GM21786 (cell line): Measurements from ENCODE around the gene PTPRN2.

Experiments
- ATAC-seq: cut with Tn5 transposase; IDR thresholded peaks from one replicate; pipeline ENCODE4 v1.9.1; 2021; ENCODE audit not compliant: unreplicated experiment

PTPRN2 gene

DNA sequence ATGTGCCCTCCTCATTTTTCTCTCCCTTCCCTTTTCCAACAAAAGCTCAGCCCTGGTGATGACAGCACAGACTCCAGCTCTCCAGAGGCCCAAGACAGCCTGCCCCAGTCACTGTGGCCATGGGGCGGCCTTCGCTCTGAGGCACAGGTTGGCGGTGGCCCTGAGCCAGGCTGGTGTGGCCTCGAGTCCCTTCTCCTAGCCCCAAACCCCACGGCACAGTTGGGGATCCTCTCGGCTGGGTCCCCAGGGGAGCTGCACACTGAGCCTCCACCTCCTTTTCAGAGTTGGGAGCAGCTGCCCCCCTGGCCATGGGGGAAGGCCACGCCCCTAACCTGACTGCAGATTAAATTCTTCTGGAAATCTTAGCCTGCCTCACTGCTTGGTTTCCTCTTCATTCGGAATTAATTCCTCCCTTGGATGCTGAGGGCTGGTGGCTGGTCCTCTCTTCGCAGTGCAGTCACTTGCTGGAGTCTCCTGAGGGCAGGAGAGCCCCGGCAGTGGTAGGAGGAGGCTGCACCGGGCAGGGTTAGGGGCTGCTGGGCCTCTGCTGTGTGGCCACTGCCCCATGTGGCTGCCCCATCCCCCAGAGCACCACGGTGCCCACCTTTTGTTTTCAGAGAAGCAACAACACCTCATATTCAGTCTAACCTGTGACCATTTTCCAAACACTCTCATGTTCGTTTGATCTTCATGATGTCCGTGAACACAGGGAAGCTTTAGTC lies 824.2 kb downstream of the PTPRN2 start:
- ATAC-seq = no peak

DNA sequence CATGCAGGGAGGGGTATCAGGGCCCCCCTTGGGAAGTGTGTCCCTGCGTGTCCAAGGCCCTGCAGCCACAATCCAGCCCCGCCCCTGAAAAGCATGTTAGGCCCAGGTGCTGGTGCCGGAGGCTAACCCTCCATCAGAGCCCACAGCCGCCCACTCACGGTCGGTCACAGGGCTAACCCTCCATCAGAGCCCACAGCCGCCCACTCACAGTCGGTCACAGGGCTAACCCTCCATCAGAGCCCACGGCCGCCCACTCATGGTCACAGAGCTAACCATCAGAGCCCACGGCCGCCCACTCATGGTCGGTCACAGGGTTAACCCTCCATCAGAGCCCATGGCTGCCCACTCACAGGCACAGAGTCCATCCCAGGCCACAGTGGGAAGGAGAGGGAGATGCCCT lies 824.8 kb downstream of the PTPRN2 start:
- ATAC-seq = no peak

DNA sequence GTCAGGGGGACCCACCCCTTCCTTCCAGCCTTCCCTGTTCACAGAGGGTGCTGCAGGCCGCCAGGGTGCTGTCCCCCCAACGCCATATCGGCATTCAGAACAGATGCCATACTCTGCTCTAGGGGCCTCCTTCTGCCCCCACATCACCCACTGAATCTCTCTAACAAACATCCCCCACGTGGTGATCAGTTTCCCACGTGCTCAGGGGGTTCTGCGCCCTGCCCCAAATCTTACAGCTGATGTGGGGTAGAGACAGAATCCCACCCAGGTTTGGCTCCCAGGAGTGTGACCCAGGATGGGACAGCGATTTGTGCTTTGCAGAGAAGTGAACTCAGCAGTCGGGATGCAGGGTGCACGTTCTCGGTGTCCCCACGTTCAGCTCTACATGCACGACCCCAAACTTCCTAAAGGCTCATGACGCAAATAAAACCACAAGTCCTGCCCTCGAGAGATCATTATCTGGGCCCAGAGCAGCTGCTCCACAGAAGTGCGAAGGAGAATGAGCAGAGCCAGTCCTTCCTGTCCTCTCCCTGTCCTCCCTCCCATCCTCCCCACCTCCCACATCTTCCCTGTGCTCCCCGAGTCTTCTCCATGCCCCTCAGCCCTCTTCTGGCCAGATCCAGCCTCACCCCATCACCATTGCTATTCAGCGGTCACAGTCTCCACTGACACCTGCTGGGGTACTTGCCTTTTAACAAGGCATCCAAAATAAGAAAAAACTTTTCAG lies 827.5 kb downstream of the PTPRN2 start:
- no peak for ATAC-seq

DNA sequence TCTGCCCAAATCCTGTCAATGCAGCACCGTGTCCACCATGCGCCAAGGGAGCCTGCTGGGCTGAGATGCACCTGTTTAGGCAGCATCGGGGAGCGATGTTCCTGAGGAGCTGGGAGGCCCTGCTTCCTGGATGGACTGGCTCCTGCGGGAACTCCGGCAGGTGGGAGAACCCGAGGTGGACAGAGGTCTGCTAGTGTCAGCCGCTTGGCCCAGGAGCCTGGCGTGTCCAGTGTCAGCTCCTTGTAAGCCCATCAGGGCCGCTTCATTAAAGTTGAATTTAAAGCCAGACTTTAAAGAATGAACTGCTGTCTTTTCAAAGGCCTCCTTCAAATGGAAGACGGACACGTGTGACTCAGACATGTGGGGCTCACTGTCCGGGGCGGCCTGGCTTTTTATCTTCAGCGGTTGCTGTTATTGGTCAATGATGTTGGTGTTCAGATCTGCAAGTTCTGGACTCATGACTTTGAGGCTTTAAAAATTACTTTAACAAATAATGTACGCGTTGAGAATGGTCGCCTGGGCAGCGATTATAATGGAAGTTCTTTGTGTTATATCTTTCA lies 828.3 kb downstream of the PTPRN2 start:
- no peak for ATAC-seq

DNA sequence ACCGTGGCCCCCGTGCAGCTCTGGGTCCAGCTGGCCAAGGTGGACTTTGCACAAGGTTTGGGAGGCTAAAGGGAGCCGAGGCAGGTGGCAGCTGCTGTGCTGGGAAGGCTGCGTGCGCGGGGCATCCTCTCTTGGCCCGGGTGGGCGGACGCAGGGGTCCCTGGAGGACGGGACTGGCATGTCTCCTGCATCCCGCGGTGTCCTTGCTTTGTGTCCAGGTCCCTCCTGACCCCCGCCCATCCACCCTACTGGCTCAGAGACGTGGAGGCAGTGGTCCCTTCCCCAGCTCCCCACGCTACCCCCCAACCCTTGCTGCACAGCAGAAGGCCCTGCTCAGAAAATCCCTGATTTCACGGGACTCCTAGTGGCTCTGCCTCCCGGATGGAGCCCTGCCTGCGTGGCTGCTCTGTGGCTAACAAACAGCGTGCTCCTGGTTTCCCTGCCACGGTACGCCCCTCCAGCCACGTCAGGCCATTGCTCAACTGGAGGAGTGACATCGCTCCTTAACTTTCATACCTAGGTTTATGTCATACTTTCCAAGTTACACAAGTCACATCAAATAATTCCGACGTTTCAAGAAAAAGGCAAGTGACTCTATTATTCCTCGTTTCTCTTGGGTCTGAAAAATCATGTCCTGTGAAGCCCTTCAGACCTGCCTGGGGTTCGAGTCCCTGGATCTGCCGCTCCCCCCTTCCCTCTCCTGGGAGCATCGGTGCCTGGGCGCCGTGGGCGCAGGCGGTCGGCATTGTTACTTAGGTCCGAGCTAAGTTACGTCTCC lies 829.0 kb downstream of the PTPRN2 start:
- no peak for ATAC-seq

DNA sequence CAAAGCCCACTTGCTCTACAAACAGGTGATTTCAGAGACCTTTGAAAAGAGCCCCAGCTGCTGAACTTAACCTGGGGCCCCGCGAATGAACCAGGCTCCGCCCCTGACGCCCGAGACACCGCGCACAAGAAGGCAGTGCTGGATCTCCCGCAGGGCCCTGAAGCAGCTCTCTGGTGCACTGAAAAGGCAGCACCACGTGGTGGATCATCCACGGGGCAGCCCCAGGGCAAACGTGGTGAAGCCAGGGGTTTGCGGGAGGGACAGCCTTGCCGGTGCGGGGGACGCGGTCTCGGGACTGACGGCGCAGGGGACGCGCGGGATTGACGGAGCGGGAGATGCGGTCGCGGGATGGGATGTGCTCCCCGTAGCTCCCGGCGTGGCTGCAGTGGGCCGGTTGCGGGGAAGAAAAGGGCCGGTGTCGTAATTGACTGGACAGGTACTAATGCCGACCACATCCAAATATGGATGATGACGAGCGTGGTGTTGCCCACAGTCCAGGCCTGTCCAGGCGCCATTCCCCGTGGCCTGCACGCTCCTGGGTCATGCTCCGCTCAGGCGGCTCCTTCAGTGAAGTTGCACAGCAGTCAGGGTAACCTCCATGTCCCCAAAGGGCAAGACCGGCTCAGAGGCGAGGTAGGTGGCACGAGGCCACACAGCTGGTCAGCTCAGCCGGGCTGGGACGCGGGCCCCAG lies 829.7 kb downstream of the PTPRN2 start:
- no peak for ATAC-seq

DNA sequence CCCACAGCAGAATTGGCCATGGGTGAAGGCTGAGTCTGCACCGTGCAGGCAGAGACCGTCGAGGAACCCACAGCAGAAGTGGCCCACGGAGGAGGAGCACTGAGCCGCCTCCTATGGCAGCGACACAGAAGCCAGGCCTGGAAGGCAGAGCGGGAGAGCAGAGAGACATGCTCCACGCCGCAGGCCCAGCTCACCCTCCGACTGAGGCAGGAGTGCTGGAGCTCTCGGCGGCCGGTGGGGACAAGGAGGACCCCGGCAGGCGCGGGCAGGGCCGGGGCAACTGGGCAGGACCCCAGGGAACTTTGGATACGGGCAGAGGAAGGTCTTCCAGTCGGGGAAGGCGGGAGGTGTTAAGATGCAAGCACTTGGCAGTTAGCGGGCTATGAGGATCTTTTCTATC lies 830.4 kb downstream of the PTPRN2 start:
- ATAC-seq = no peak

DNA sequence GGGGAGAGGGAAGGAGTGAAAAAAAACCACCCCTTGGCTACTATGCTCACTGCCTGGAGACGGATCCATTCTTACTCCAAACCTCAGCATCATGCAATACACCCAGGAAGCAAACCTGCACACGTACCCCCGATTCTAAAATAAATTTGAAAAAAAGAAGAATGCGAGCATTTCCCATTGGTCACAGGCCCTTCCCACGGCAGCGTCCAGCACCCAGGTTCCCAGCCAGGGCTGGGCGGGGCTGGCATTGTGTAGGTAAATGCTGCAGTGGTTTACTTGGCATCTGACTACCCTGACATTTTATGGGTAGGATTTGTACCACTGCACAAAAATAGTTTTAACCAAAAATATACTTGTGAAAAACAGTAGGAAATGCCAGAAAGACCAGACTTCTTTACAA lies 831.9 kb downstream of the PTPRN2 start:
- ATAC-seq = no peak

DNA sequence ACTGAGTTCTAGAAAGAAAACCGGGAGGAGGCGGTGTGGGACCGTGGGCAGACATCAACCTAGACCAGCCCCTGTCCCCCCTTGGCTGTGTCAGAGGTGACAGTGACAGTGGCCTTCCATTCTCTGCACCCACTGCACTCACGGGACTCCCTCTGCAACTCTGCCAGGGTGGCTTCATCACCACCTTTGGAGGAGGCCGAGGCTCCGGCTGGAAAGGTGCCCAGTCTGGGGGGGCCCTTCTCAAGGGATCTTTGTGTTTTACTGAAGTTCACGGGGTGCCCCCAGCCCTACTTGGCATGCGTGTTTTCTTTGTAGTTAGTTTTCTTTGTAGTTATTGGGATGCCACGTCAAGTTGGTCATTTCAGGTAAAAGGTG lies 833.2 kb downstream of the PTPRN2 start:
- no peak for ATAC-seq

DNA sequence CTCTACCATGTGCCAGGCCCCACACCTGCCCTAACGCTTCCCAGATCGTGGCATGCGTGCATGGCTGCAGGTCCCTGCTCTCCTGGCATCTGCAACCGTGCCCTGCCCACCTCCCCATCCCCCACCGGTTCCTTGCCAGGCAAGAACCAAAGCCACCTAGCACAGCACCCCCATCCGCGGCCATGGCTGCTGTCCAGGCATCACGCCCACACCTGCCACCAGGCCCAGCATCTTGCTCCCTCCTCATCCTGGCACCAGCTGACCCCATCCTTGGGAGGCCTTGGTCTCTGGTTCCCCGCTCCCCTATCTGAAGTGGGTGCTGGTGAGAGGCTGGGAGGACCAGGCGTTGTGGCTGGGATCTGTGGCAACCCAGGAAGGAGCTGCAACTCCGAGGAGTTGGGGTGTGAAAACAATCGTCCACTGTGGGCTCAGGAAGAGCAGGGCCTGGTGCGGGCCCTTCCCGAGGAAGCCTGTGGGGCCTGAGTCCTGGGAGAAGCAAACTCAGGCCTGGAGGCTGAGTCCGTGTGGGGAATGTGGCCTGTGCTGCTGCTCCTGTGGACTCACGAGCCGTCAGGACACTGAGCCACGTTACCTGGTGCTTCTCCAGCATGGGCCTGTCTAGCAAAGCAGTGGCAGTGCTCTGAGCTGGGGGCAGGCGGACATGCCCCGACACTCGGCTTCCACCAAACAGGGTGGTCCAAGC lies 833.8 kb downstream of the PTPRN2 start:
- ATAC-seq = no peak

DNA sequence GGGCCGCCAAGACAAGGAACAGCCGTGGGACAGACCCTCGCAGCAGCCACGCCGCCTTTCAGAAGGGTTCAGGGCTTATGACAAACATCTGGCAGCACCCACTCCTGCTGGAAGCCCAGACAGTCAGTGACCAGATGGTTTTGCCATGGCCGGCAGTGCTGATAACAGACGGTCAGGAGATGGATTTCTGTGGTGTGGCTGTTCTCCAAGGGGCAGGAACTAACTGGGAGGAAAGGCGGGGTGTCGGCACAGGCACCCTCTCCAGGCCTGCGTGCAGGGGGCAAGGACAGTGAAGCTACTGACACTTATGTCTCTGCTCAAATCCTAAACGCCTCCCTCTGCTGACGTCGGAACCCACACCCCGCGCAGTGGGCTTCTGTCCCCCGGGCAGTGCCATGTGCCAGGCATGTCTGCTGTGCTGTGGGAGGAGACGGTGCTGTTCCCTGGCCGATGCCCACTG lies 834.8 kb downstream of the PTPRN2 start:
- ATAC-seq = no peak

DNA sequence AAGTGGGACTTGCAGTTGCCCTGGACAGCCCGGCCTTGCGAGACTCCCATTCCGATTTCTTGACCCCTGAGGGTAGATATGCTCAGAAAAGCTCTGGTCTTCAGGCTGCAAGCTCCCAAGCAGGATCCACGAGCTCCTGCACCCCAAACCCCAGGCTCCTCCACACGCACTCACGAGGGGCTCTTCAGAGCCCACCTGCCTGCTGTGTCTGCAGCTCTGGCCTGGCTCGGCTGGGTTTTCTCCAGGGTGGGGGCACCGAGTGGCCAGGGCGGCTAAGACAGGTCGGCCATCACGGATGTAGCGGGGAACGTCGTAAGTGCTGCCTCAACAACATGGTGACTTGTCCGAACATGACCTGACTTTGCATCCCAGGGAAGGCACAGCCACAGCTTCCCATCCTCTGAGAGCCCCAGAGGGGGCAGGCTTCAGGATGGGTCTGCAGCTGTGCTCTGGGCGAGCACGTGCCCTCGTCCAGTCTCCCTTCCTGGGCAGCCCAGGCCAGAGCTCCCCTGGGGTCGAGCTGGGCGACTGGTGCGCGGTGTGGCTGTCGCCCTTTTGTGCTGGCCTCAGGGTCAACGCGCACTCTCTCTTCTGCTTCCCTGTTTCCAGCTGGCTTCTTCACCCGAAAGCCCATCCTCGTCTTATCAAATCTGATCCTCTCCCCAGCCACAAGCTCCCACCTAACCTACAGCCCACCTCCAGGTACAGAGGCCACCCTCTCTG lies 835.5 kb downstream of the PTPRN2 start:
- no peak for ATAC-seq

DNA sequence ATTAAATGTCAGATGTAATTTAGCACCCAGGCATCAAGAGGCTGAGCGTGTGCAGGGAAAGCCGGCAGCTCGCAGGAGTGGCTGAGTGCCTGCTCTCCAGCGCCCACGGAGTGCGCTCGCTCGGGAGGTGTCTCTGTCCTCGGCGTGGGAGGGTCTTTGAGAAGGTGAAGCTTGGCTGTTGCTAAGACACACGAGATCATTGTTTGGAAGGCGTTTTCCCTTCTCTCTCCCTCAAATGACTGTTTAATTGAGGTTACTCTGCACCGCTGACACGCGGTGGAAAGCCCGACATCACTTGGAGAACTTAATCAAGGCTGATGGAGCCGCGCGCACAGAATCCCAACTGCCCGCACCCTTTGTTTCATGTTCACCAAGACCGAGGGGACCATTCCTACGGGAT lies 836.2 kb downstream of the PTPRN2 start:
- no peak for ATAC-seq

DNA sequence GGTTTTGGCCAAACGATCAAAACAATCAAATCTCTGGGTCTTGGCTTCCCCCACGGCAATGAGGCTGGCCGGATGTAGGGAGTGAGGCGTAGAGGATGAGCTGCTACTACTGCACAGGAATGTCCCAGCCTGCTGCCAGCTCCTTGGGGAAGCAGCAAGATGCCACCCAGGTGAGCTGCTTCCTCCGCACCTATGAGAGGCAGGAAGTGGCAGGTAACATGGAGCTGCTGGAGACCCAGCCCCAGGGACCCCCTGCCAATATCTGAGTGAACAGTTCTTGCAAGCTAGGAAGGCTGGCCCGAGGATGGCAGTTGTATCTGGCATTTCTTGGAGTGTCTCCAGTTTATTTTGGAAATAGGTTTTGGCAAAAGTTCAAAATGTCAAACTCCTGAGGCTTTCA lies 837.3 kb downstream of the PTPRN2 start:
- ATAC-seq = no peak

DNA sequence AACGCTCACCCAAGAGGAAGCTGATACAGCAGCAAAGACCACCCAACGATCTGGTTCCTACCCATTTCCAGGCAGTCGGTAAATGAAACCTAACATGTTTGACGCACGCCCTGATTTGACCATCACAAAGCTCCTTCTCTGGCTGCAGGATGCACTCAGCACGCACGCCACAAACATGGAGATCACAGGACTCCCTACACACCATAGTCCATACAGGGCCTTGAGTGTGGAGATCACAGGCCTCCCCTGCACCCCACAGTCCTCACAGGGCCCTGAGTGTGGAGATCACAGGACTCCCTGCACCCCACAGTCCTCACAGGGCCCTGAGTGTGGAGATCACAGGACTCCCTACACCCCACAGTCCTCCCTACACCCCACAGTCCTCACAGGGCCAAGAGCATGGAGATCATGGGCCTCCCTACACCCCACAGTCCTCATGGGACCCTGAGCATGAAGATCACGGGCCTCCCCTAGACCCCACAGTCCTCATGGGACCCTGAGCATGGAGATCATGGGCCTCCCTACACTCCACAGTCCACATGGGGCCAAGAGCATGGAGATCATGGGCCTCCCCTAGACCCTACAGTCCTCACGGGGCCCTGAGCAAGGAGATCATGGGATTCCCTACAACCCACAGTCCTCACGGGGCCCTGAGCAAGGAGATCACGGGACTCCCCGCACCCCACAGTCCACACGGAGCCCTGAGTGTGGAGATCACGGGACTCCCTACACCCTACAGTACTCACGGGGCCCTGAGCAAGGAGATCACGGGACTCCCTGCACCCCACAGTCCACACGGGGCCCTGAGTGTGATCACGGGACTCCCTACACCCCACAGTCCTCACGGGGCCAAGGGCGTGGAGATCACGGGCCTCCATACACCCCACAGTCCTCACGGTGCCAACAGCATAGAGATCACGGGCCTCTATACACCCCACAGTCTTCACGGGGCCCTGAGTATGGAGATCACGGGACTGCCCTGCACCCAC lies 841.6 kb downstream of the PTPRN2 start:
- ATAC-seq = no peak

DNA sequence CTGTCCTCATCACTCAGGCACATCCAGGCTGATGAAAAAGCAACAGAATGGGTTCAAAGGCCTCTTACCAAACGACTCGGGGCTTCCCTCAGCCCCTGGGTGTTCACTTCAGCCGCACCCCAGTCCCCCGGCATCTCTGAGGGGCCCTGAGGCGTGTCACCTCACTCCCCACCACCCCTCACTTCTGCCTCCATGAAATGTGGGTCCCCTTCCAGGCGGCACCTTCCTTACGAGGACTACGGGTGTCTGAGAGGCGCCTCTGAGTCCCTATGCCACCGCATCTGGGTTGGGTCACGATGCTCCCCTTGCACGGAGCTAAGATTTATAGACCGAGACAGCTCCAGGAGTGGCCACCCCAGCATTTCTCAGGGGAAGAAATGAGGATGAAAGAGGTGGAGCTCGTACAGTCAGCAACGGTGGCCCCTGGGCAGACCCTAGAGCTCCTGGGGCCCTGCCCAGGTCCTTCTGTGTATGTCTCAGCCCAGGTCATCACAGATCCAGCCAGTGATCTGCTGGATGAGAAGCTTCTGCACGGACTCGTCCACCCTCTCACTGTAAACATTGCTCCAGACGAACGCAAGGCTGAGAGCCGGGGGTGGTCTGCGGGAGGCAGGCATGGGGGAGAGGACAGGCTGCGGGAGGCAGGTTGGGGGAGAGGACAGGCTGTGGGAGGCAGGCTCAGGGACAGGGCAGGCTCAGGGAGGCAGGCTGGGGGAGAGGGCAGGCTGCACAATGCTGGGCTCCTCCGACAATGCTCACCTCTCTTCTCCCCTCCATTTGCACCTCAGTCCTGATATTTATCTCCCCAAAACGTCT lies 842.6 kb downstream of the PTPRN2 start:
- ATAC-seq = no peak

DNA sequence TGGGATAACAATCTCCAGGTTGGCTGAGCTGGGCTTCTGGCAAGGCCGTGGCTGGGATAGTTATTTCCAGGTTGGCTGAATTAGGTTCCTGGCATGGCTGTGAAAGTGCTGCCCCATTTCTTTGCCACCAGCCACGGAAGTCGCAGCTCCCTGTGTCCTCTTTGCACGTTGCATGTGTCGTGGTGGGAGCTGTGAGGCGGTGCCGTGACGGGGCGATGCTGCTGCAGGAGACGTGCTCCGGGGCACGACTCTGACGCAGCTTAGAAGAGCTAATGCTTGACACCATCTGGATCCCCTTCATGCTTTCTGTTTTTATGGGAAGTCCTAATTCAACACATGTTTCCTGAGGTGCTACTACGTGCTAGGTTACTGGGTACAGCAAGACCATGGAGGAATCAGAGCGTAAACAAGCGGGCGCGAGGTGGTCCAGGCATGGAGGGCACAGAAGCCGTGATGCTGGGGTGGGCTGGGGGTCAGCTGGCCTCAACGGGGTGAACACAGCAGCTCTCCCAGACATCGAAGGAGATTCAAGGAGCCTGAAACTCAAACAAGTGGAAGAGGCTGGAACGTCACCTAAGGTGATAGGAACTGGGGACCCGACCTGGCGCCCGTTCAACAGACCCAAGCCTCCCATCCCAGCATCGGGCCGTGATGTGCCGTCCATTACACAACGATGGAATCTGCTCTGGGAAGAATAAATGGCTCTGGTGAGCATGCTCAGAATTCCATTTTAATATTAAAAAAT lies 843.7 kb downstream of the PTPRN2 start:
- no peak for ATAC-seq
